Measurements from ENCODE around the gene PSME3. TPM values are rescaled to one million over a fixed set of nuclear protein-coding genes. Genes with fewer than 3 reads are reported as not detected.

Gene PSME3
- total RNA-seq, result 100 to 1,000 TPM; 226 to 244 TPM

- ChIA-PET POLR2A (interaction anchor here (0.7 to 1.9 kb wide), 7 partner anchors 9 to 229 kb away, joined by 4 to 15 read pairs (median 5); partner anchors contain the start of genes BECN1, RPL27 and VPS25), CTCF (interaction anchor here (0.9 to 3.0 kb wide), 5 partner anchors 9 to 165 kb away, joined by 3 to 18 read pairs (median 4); partner anchors contain the start of genes BECN1 and RPL27)
Observed at GRCh38 chr17:42832934-42833766, at the start of gene PSME3. Gene PSME3, plus strand, starts transcription at chr17:42833397. Its CDS starts 235 bp downstream, at chr17:42833632.

GRCh38 chr17:42783791-42784138 lies 49.4 kb upstream of the PSME3 start:
- ChIA-PET POLR2A (no interaction called here), CTCF (no interaction called here)

- CTCF ChIA-PET, result interaction anchor here (0.5 kb wide), 1 partner anchor 15 kb away, joined by 4 read pairs; no protein-coding TSS in a partner anchor
- POLR2A ChIA-PET, result no interaction called here
Observed at GRCh38 chr17:42784409-42784808, 48.8 kb upstream of the PSME3 start.

- ChIA-PET CTCF (interaction anchor here (0.5 to 1.1 kb wide), 4 partner anchors 12 to 206 kb away, joined by 3 to 4 read pairs (median 4); no protein-coding TSS in a partner anchor), POLR2A (no interaction called here)
Observed at GRCh38 chr17:42784811-42785592, 48.2 kb upstream of the PSME3 start.

- ChIA-PET POLR2A (interaction anchor here (0.9 kb wide), 1 partner anchor 9 kb away, joined by 3 read pairs; no protein-coding TSS in a partner anchor), CTCF (interaction anchor here (1.0 kb wide), 1 partner anchor 24 kb away, joined by 3 read pairs; no protein-coding TSS in a partner anchor)
Observed at GRCh38 chr17:42787266-42787665, 45.9 kb upstream of the PSME3 start.

- POLR2A ChIA-PET, result no interaction called here
Observed at GRCh38 chr17:42791948-42792347, 41.2 kb upstream of the PSME3 start.

GRCh38 chr17:42792545-42792944 lies 40.7 kb upstream of the PSME3 start:
- POLR2A ChIA-PET, result no interaction called here
- CTCF ChIA-PET, result no interaction called here

More at GRCh38 chr17:42791948-42792347, 41.2 kb upstream of the PSME3 start:
- CTCF ChIA-PET, result interaction anchor here (0.5 to 1.7 kb wide), 2 partner anchors 28 to 156 kb away, joined by 3 to 4 read pairs; no protein-coding TSS in a partner anchor

- POLR2A ChIA-PET, result no interaction called here
- CTCF ChIA-PET, result no interaction called here
Observed at GRCh38 chr17:42795061-42795460, 38.1 kb upstream of the PSME3 start.

- CTCF ChIA-PET, result no interaction called here
- POLR2A ChIA-PET, result no interaction called here
Observed at GRCh38 chr17:42795465-42795864, 37.7 kb upstream of the PSME3 start.

- CTCF ChIA-PET, result interaction anchor here (0.9 kb wide), 1 partner anchor 11 kb away, joined by 3 read pairs; no protein-coding TSS in a partner anchor
Observed at GRCh38 chr17:42796066-42796758, 37.0 kb upstream of the PSME3 start.

GRCh38 chr17:42797067-42798007 lies 35.9 kb upstream of the PSME3 start:
- ChIA-PET CTCF (interaction anchor here (0.9 to 2.7 kb wide), 2 partner anchors 12 to 219 kb away, joined by 3 to 7 read pairs; partner anchors contain the start of gene PSMC3IP), POLR2A (no interaction called here)

More at GRCh38 chr17:42796066-42796758, 37.0 kb upstream of the PSME3 start:
- POLR2A ChIA-PET, result no interaction called here

- ChIA-PET POLR2A (interaction anchor here (1.1 to 1.3 kb wide), 2 partner anchors 137 to 200 kb away, joined by 3 to 4 read pairs; partner anchors contain the start of gene RPL27), CTCF (interaction anchor here (2.7 kb wide), 1 partner anchor 220 kb away, joined by 7 read pairs; the partner anchor contains the start of gene PSMC3IP)
Observed at GRCh38 chr17:42798011-42798382, 35.2 kb upstream of the PSME3 start.

- CTCF ChIA-PET, result interaction anchor here (0.6 to 2.7 kb wide), 3 partner anchors 17 to 220 kb away, joined by 3 to 7 read pairs (median 3); partner anchors contain the start of genes PSMC3IP and VPS25
- POLR2A ChIA-PET, result interaction anchor here (0.6 to 1.3 kb wide), 3 partner anchors 58 to 199 kb away, joined by 3 to 4 read pairs (median 3); partner anchors contain the start of gene RPL27
Observed at GRCh38 chr17:42798383-42799380, 34.5 kb upstream of the PSME3 start, which contains the start of the genes CNTD1 and COA3. Gene CNTD1, plus strand, starts transcription at chr17:42798861. Its CDS starts 207 bp downstream, at chr17:42799068. Gene COA3, minus strand, starts transcription at chr17:42798704. Its CDS starts 23 bp downstream, at chr17:42798681.

- ChIA-PET POLR2A (interaction anchor here (0.6 kb wide), 1 partner anchor 29 kb away, joined by 6 read pairs; no protein-coding TSS in a partner anchor), CTCF (interaction anchor here (1.6 to 2.1 kb wide), 2 partner anchors 15 to 17 kb away, joined by 5 to 6 read pairs; no protein-coding TSS in a partner anchor)
Observed at GRCh38 chr17:42803074-42803883, 29.9 kb upstream of the PSME3 start.

GRCh38 chr17:42804918-42805367 lies 28.3 kb upstream of the PSME3 start:
- ChIA-PET POLR2A (no interaction called here), CTCF (no interaction called here)
